T-helper 22 cell (primary cell): ENCODE measurements around the gene FBXW7.

Experiments
- DNase-seq: peaks from one replicate; pipeline ENCODE4 v3.0.0-alpha.2; 2020; ENCODE audit warnings: low read depth

FBXW7 gene

DNA sequence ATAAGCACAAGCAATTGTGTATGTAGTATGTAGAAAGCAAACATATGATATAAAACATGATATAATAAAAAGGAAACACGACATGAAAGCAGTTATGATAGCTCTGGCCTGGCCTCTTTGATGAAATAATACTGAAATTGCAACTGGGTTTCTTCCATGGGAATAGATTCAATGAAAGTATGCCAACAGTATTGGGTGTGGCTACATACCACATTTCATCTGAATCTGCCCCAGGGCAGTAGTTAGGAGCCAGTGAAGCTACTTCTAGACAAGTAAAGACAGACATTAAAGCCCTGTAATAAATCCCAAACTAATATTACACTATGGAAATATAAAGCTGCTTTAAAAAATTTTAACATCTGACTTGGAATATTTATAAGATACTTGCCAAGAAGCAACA, 207.3 kb downstream of the FBXW7 start:
- no peak for DNase-seq

DNA sequence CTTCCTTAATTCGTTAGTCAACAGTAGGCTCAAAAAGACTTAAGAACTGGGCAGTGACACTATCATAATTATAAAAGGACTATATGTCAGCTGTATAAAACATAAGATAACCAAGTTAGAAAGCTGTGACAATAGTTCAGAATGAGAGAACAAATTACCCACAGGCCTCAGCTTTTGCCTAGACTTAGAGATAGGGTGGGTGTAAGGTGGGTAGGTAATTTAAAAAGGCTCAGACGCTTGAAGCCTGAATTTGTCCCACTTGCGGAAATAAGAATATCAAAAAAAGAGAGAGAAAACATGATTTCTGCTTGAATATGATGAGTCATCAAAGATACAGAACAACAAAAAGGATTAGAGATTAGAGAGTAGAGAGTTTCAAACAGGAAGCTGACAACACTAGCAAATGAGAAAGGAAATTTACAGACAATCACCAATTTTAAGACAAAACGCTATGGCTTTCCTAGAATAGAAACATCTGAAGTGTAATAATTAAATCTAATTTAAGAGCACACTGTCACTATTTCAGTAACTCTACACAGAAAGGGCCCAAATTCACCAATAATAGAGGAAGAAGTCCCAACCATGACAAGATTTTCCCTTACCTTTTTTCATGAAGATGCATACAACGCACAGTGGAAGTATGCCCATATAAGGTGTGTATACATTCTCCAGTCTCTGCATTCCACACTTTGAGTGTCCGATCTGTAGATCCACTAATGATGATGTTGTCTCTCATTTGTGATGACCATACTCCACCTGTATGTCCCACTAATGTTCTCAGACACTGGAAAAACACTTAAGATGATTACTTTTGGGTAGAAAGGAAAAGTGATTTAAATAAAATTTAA, 208.1 kb downstream of the FBXW7 start:
- no peak for DNase-seq

DNA sequence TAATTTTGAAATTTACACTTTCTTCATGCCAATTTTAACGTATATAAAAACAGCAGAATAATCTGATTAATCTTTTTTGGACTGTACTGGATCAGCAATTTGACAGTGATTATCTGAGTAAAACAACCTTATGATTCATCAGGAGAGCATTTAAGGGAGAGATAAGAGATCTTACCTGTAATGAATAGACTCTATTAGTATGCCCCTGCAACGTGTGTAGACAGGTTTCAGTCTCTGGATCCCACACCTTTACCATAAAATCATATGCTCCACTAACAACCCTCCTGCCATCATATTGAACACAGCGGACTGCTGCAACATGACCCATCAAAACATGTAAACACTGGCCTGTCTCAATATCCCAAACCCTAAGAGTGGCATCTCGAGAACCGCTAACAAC, 210.1 kb downstream of the FBXW7 start:
- no peak for DNase-seq

DNA sequence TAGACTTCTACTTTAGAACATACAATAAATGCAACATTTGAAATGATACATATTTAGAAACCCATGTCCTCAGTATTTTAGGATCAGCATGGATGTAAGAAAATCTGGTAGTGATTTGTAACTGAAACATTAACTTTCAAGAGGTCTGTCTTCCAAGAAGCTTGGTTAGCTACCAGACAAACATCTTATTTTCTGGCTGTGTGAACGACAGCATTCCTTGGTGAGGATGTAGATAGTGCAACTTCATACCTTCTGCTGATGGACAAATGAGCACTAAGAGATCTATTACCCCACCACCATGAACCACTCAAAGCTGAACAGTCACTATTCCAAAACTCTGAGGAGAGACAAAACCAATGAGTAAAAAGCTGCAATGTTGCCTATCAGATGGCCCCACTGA, 212.7 kb downstream of the FBXW7 start:
- no peak for DNase-seq

DNA sequence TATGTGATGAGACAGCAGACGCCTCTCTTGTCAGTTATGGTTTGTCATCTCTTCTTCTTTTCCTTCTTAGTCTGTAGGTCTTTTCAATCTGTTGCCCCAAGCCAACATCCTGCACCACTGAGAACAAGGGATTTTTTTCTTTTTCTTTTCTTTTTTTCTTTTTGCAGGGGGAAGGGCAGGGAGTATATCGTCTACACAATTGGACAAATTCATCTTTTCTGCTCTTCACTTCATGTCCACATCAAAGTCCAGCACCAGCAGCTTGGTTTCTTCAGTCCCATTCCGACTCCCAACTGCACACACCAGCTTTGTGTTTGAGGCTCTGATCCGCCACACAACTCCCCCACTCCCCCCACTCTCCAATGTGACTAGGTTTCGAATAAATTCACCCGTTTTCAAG, 213.2 kb downstream of the FBXW7 start:
- no peak for DNase-seq

DNA sequence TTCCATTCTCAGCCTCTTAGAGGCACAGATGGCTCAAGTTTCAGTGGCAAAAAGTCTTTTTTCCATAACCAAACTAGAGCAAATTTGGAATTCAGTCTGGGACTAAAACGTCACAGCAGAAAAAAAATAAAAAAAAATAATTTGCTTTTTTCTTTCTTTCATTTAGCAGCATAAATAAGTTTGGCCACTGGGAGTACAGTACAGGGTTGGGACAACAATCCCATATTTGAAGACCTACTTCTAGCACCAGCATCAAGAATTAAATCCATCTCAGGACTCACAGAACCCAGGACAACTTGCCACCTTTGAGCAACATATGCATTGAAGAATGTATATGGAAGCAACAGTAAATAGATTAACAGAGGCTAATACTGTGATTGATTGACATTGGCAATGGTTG, 214.0 kb downstream of the FBXW7 start:
- DNase-seq = no peak

DNA sequence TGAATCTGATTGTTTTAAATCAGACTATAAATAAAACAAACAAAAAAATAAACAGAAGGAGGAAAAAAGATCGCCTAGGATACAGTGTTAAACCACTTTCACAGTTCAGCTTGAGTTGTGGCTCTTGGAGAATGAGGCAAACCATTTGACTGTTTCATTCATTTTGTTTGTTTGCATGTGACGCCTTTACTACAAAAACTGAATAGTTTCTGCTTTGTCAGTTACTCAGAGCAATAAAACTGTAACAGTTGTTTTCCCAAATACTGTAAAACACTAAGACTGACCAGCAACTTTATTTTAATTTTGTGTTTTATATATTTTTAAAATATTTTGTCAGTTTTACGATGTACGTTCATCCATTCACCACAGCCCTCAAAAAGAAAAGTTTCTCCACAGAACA, 214.5 kb downstream of the FBXW7 start:
- no peak for DNase-seq

DNA sequence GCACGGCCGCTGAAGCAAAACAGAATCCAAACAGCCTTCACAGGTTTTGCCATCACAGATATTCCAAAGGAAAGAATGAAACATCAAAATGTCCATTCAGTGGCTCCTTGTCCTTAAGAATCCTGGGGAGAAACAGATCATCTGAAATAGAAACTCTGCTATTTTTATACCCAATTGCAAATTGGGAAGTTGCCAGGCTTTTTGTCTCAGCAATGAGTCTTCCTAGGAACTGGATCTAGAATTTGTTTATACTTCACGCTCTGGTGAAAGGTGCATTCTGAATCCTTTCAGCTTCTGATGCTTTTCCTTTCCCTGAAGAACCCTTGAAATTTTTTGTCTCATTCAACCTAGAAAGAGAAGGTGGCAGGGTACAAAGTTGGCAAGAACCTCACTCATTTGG, 218.9 kb downstream of the FBXW7 start:
- no peak for DNase-seq

DNA sequence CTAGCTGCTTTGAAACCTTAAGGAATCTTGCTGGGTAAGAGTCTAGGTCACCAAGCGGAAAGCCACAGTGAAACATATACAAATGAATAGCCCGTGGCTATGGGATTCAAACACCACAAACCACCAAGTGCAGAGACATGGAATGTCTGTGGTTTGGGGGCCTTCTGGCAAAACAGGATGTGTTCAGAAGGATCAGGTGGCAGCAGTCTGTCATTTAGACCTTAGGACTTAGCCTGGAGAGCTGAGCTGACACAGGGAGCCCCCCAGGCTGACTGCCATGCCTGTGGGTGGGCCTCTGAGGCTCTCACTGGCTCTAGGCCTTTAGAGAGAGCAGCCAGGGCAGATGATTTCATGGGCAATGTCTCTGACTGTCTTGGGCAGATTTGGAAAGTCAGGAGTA, 225.6 kb downstream of the FBXW7 start:
- no peak for DNase-seq

DNA sequence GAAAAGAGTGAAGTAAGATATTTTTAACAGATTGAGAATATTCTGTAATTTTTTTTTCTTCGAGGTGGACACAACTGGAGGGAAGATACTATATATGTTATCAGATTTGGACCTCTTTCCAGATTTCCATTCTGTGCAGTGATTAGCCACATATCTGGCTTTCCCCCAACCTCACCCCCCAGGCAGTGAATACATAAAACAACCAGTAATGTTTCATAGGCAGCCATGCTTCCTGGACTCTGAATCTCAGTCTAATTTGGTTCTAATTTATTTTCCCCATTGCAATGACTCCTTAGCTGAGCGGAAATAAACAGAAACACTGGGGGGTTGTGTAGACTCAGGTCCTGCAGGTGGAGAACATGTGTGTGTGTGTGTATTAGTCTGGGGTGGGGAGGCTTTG, 226.5 kb downstream of the FBXW7 start:
- no peak for DNase-seq

DNA sequence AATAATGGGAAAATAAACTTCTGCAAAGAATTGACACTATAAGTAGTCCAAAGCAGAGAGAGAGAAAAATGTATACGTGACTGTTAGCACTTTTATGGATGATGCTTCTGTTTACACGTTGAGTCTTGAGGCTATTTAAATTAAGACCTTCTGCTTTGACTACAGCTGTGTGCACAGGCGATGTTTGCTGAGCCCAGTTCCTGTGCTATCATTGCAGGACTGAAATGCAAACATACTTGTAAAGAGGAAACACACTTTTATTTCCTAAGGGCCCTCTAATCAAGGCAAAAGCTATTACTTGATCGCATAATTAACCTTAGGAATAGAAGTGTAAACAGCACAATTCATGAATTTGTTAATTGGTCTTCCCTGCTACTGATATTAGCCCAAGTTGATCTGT, 226.9 kb downstream of the FBXW7 start:
- DNase-seq = no peak

DNA sequence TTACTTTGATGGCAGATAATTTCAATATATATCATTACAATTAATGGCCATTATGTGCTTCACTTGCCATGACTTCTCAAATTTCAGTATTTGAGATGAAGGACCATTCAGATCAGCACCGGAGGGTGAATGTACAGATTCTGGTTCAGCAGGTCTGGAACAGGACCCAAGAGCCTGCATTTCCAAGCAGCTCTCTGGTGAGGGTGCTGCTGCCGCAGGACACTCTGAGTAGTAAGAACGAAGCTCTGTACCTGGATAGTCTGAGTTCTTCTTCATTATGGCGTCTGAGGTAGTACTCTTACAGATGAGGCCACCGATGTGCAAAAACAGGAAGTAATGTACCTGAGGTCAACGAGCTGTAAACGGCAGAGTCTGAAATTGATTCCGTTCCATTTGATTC, 228.2 kb downstream of the FBXW7 start:
- DNase-seq = no peak

DNA sequence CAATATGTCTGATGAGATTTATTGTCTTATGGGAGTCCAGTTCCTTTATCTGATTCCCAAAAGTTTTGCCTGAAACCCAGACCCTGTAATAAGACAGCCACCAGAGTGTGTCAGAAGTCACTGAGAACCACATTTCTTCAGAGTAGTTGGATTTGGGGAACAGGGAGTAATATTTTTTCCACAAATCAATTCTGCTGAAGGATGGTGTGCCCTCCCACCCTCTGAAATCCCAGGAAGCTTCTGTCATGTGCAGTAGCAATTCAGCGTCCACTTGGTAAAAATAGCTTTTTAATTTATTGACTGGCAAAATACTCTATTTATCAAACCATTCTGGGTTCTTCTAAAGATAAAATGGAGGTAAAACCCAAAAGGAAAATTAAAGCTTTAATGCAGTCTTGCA, 229.4 kb downstream of the FBXW7 start:
- no peak for DNase-seq

DNA sequence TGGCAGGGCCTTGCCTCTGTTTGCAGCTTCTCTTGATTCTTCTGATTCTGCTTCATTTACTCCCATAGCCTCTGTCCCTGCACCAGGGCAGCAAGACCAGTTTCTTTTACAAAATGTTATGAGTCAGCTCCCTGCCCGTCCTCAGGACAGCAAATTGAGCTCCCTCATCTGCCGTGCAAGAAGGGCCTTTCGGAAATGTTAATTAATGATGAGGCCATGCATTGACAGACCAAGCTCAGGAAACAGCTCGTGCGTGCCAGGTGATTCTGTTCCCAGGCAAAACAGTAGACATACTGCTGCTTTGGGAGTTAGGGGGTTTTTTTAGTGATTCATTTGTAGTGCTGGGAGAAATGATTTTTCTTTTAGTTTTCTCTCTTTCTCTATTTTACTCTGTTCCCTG, 231.7 kb downstream of the FBXW7 start:
- no peak for DNase-seq

DNA sequence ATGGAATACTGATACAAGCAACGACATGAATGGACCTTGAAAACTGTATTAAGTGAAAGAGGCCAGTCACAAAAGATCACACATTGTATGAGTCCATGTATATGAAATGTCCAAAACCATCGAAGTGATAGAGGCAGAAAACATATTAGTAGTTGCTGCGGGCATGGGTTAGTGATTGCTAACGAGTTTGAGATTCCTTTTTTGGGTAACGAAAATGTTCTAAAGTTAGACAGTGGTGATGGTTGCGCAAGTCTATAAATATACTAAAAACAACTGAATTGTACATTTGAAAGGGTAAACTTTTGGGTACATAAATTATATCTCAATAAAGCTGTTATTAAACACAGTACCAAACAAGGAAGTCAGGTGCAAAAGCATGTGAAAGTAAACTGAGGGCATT, 234.5 kb downstream of the FBXW7 start:
- no peak for DNase-seq

DNA sequence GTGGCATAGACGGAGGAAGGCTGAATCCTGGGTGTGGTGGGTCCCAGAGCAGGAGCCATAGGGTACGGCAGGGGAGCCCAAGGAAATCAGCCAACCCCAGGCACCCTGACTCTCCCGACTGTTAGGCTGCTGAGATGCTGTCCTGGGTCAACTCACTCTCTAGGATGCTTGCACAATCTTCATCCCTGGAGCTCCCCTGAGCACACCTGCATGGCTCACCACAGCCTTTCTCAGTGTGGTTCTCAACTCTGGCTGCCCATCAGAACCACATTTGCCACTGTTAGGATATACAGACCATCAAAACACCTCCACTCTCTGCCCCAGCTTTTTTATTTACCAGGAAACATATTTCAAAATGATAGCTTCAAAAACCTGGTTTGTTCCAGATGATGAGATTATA, 236.3 kb downstream of the FBXW7 start:
- no peak for DNase-seq

DNA sequence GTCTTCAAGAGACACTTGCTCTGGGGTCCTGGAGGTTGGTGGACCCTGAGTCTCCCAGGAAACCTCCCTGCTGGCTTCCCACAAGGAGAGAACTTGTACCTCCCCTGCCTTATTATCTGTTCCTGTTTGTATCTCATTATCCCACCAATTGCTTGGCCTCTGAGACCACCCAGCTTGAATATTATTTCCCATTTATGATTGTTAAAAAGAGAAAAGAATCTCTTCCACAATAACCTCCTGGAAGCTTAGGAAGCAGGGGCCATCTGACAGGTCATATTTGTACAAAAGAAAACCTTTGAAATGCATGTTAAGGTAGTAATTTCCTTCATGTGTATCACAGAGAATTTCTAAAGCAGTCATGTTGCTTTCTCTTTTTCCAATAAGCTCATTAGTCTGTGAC, 239.5 kb downstream of the FBXW7 start:
- DNase-seq = no peak

DNA sequence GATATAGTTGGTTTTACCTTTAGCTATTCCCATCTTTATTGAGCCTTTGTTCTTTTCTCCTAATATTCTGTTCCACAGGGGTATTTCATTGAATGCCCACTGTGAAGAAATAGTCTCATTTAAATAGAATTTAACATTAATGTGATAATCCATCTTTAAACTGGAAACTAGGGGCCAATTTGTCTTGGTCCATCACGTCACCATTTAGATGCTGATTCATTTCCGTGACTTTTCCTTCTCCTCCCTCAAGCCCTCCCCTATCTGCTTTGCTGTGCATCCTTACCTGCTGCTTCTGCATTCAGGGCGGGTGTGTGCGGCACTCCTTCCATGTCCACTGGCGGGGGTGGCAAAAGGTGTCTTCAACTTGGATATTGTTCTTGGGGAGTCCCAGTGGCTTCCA, 241.1 kb downstream of the FBXW7 start:
- DNase-seq = no peak

DNA sequence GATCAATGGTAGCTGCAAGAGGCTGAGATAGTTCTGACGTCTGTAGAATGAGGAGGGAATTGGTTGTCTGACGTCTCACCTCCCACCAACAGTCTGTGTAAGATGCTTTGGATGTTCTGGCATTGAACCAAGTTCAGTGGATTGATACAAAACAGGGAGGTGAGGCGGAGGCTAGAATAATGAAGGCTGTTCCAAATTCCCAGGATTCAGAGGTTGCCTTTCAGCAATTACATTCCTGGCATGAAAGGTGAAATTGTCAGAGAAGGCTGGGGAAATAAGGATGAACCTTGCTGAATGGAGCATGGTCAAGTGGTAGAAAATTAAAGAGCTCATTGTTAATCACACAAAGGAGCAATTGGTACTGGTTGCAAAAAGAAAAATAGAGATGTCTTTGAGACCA, 241.6 kb downstream of the FBXW7 start:
- no peak for DNase-seq

DNA sequence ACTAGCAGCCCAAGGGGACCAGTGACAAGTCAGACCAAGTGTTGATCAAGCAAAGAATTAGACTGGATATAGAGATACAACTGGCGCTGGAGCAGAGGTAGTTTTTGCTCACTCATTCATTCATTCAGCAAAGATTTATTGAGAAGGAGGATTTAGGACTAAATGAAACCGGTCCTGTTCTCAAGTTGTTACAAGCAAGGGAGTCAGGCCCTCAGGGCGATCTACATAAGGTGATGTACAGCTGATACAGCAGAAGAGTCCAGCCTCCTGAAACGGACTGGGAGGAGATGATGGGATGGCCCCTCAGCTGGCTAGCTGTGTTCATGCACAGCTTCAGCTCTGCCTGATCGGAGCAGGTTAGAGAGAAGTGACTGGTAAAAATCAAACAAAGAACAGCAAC, 242.4 kb downstream of the FBXW7 start:
- no peak for DNase-seq

DNA sequence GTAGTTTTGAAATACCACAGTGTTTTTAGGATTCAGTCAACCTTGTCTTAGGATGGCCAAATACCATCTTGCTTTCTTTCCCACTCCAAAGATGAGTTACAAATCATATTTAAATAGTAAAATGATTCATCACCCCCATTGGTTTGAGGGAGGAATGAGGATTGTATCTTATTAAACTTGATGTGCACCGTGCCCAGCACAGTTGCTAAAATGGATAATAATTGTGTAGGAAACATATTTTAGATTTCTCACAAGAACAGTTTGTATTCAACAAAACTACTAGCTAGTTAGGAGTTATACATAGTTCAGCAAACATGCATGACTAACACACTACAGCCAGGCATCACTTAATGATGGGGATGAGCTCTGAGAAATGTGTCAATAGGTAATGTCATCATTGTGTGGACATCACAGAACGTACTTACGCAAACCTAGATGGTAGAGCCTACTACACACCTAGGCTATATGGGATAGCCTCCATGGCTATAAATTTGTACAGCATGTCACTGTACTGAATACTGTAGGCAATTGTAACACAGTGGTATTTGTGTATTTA, 245.4 kb downstream of the FBXW7 start:
- DNase-seq = no peak

DNA sequence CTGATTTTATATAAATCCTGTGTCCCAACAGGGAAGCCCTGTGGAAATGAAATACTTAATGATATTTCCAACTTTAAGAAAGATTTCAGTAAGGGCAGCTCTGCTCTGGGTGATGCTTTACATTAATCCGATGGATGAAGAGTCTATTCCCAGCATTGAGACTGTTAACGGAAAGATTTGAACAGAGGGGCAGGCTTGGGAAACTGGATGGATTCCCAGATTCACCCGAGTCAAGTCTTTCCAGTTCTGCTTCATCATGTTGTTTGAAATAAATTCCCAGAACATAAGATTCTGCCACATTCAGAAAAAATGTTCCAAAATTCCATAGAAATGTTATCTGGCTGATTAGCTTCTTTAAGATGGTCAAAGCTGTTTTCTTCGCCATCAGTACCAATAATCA, 246.0 kb downstream of the FBXW7 start:
- no peak for DNase-seq

DNA sequence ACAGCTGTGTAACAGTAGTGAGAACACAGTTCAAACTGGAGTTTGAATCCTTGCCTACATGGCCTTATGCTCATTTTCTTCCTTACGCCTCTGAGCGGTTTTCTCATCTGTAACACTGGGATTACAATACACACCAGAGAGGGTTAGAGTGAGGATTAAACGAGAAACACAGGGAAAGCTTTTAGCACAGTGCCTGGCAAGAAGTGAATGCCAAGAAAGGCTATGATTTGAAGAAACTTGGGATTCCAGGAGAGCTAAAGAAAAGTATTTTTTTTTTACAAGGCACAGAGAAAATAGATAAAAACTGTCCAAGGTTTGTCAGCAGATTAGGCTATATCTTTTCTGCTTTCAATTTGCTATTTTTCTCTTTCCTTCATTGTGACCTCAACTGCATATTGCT, 246.4 kb downstream of the FBXW7 start:
- DNase-seq = no peak

DNA sequence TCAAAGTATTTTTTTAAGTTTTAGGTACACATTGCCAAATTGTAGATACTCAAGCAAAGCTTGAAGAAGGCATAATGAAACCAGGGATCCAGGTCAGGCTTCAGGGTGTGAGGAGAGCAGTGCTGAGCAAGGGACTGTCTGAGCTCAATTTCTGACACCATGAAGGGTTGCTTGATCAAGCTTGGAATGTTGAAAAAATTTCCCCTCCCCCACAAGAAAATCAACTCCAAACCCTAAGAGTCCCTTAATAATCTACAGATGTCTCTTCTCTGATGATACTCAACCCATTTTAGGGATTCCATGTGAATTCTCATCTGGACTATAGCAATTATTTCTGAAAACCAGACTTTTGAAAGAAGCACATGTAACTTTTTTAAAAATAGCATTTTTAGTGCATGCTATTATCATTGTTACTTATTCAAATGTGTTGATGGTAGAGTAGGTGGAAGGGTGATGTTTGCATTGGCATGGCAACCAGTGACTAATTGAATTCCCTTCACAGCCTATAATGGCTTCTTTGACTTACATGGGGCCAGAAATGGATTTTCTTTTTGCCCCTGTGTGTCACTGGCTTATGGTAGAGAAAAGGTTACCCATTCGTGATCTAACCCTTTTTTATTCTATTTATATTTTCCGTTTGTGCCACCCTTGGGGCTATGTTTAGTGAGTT, 252.0 kb downstream of the FBXW7 start:
- DNase-seq = no peak
